NCI-H345 treated with DMSO at 0.1 percent for 48 hours (cell line): ENCODE results near the gene AP2M1.
"Not testable (repeated sequence)": the region's sequence is repeated elsewhere in the genome, so short reads cannot be mapped to it uniquely, and the experiment has no call there.

Experiments used
- DNase-seq: peaks from one replicate; lab custom pipeline; 2025; ENCODE audit not compliant: unreplicated experiment; lab: John Stamatoyannopoulos, UW

Gene AP2M1

DNA sequence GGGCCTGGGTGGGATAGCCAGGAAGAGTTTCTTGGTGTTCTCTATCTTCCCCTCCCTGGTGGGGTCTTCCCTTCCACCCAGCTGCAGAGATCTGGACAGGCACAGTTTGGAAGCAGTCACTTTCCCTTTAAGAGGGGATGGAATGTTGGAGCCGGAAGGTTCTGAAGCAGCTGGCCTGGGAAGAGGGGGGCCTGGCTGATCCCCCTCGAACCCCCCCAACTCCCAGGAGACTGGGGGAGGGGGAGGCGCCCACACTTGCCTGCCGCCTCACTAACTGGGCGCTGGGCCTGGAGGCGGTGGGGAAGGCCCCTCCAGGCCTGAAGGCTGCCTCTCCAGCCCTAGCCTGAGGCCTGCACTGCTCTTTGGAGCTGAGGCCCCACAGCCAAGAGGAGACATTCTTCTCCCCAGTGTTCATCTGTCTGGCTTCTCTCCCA lies 18.1 kb upstream of the AP2M1 start:
- DNase-seq, result no peak

DNA sequence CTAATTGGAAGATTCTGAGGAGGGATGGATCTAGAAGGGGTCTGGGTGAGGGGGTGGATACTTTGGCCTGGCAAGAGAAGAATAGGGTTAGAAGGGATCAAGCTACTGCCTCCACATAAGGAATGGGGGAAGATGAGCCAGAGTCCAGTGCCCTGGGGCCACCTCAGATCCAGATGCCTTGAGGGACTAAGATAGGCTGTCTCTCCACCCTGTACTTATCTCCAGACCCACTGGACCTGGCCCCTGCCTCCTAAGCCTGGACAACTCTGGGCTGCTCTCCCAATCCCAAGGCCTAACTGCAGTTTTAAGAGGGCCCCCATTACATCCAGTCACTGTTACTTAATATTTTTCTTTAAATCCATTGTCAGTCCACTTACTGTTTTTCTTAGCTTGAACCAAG lies 17.4 kb upstream of the AP2M1 start:
- no peak for DNase-seq

DNA sequence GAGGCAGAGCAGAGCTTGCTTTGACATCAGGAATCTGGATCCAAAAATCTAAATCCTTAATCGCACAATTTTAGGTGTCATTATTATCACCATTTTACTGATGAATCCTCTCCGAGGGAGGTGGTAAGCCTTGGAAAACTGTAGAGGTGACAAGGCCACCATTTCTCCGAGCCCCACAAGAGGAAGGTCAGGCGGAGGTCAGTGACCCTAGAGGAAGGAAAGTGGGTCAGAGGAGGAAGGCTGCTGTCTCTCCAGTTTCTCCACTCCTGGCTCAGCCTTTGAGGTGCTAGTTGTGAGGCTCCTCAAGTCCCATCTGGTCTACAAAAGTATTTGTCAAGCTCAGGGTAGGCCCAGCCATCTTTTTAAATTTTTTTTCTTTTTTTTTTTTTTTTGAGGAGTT lies 16.3 kb upstream of the AP2M1 start:
- DNase-seq, result no peak

DNA sequence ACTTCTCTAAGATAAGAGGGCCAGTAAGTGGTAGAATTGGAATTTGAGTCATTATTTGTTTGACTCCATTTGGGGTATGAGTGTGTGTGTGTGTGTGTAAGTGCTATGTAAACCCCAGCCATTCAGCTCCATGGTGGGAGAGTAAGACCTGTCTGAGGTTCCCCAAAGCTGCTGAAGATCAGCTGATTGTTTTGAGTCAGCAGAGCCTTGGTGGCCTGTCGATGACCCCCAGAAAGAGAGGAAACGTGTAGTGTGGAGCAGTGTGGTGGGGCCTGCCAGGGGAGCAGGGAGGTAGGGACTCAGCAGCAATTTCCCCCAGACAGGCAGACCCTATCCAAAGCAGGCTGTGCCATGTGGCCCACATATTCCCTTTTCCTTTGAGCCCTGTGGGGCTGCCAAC lies 14.2 kb upstream of the AP2M1 start:
- DNase-seq, result no peak

DNA sequence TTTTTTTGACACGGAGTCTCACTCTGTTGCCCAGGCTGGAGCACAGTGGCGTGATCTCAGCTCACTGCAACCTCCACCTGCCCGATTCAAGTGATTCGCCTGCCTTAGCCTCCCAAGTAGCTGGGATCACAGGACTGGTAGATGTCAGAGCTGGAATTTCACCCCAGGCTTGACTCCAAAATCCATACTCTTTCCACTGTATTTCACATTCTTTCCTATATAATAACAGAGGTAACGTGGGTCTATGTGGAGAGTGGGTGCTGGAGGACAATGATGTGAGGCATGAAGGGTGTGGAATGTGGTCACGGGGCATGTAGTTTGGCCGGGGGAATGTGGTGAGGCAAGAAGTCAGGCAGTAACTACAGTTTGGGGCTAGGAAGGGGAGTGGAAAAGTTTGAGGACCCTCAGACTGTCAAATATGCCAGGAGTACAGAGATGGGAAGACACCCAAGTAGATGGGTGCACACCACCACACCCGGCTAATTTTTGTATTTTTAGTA lies 12.0 kb upstream of the AP2M1 start:
- not testable (repeated sequence) for DNase-seq

DNA sequence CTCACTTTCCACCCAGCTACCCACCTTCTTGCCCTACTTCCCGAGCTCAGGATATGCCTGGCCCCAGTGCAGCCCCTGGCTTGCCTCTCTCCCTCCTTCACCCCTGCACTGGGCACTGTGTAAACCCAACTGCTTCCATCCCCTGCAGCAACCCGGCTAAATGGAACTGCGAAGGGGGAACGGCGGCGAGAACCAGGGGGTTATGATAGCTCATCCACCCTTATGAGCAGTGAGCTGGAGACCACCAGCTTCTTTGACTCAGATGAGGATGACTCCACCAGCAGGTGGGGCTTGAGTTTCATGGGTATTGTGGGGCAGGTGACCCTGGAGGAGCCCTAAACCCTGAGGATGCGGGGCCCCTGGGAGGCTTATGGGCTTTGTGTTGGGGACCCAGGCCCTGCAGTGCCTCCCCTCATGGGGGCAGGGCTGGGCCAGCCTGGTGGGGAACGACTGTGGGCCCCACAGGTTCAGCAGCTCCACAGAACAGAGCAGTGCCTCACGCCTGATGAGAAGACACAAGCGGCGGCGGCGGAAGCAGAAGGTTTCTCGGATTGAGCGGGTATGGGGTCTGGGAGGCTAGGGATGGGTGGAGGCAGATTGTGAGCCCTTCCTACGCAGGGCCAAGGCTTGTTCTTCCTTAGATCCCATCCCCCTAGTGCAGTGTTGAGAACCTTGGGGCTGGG lies 9.9 kb upstream of the AP2M1 start:
- no peak for DNase-seq

DNA sequence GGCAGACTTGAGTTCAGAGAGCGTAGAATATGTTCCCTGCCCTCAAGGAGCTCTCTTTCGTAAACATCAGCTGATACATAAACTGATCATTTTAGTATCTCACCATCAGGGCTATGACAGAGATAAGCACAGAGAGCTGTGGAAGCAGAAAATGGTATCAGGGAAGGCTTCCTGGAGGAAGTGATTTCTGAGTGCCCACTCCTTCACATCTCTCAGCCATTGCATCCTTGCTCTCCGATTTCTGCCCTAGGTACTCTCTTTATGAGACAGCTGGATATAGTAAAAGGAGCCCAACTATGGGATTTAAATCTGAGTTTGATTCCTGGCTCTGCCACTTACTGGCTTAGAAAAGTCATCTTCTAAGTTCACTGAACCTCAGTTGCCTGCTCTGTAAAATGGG lies 9.1 kb upstream of the AP2M1 start:
- DNase-seq, result no peak

DNA sequence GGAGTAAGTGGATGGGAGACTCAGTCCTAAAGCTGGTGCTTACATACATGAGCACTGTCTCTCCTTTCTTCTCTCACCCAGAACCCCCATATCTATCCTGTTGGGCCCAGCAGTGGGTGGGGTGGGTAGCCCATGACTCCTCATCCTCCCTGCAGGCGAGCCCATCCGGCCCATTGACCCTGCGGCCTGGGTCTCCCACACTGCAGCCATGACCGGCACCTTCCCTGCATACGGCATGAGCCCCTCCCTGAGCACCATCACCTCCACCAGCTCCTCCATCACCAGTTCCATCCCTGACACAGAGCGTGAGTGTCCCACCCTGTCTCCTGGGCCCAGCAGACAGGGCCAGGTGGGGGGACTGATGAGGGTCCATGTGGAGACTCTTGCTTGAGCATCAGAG lies 8.0 kb upstream of the AP2M1 start:
- DNase-seq, result no peak

DNA sequence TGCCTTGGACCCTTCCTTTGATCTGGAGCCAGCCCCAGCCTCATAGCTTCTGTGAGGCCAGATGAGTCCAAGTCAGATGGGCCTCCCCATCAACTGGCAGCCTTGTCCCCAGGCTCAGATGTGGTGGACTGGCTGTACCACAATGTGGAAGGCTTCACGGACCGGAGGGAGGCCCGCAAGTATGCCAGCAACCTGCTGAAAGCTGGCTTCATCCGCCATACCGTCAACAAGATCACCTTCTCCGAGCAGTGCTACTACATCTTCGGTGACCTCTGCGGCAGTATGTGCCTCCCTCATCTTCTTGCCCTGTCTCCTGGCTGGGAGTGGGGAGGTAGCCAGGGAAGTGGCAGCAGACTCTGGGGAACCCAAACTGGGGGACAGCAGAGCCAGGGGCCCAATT lies 6.9 kb upstream of the AP2M1 start:
- no peak for DNase-seq

DNA sequence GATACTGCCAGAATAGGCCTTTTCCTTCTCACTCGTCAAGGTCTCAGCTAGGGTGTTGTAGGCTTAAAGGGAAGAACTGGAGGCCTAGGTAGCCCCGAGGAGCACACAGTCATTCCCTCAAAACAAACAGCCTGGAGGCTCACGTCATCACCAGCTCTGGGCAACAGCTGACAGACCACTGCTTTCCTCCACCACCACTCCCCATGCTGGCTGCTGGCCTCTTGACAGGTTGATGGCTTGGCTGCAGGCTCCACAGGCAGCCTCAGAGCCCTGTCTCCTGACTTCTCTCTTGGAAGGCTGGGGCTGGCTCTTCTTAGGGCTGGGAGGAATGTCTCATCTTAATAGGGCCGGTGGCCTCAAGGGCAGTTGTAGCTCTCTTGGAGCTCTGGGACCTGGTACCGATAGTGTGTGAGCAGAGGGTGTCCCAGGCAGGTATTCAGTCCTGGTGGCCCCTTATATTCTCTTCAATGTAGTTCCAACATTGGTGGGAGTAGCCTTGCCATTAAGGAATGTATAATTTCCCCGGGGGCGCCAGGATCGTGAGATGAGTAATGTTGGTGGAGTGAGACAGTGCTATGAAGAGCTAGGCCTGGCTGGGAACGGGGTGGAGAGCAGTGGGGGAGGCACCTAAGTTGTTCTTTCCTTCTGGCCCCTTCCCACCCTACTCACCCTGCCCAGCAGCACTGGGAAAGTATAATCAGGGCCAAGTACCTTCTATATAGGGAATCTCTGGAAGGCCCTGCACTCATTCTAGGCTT lies 6.1 kb upstream of the AP2M1 start:
- DNase-seq, result no peak

DNA sequence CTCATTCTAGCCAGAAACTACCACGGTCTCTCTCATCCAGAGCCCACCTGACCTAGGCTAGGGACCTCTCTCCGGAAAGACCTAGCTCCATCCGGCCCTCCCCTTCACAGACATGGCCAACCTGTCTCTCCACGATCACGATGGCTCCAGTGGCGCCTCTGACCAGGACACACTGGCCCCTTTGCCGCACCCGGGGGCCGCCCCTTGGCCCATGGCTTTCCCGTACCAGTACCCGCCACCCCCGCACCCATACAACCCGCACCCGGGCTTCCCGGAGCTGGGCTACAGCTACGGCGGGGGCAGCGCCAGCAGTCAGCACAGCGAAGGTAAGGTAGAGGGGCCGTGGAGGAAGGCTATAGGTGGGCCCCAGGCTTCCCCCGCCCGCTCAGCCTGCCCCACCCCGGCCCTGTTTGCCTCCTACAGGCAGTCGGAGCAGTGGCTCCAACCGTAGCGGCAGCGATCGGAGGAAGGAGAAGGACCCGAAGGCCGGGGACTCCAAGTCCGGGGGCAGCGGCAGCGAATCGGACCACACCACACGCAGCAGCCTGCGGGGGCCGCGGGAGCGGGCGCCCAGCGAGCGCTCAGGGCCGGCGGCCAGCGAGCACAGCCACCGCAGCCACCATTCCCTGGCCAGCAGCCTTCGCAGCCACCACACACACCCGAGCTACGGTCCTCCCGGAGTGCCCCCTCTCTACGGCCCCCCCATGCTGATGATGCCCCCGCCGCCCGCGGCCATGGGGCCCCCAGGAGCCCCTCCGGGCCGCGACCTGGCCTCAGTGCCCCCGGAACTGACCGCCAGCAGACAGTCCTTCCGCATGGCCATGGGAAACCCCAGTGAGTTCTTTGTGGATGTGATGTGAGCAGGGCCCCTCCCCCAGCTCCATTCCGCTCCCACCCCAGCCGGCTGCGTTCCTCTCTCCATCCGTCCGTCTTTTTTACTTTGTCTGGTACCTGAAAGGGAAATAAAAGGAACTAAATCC lies 4.5 kb upstream of the AP2M1 start:
- DNase-seq, result no peak

DNA sequence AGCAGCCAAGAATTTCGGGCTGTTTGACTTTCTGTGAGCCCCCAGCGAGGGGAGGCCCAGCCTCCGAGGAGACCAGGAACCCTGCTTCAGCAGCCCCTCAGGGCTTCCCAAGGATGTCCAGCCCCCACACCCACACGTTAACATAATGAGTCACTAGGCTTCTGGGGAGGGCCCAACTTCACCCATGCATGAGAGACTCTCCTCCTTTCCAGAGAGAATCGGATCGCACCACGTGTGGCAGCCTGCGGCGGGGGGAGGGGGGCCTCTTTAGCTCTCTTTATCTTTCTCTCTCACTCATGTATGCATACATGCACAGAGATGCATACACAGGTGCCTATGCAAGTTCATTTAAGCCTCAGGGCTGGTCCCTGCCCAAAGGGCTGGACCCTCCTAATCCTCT lies 3.1 kb upstream of the AP2M1 start:
- no peak for DNase-seq

DNA sequence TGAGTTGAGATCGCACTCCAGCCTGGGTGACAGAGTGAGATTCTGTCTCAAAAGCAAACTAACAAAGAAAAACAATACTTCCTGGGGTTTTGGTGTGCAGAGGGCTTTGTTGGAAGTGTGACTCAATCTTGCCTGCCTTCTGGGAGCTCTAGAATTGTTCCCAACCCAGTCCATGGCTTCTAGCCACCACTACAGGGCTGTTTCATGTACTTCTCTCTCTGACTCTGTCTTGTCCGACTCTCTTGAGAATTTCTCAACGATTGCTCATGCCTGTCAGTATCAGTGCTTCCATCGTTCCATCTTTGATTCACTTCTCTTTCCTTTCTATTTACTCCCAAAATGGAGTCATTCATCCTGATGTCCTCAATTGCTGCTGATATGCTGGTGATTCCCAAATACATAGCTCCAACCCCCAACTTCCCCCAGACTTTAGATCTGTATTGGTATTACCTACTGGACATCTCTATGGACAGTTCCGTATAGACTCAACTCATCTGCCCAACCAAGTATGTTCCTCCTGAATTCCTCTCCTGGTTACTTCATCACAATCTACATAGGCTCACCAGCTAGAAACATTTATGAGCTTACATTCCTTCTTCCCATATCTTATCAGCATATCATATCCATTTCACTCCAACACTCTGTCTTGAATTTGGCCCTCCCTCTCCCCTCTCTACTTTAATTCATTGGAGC lies 1.8 kb upstream of the AP2M1 start:
- DNase-seq, result no peak

DNA sequence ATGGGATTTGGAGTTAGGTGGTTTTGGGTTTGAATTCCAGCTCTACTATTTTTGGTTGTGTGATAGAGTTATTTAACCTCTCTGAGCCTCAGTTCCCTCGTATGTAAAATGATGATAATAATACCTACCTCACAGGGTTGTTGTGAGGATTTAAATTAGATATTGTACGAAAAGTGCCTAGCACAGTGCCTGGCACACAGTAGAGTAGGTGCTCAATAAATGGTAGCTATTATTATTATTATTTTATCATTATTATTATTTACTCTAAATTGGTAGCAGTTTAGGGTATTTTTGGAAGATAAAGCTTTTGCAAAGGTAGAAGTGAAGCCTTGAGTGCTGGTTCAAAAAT lies 1.3 kb upstream of the AP2M1 start:
- DNase-seq, result no peak

DNA sequence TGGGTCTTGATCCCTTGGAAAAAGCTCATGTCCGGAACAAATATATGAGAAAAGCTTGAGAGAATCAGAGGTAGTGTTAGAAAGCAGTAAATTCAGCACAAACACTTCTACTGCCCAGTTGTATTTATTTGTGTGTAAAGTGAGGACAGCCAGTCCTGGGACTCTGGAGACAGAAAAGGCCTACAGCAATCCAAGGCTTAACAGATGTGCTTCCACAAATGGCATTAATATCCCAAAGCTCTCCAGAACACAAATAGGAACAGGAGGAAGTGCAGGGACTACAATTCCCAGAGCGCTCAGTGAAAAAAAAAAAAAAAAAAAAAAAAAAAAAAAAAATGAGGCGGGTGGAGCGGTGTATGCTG lies 390 bp upstream of the AP2M1 start:
- no peak for DNase-seq

DNA sequence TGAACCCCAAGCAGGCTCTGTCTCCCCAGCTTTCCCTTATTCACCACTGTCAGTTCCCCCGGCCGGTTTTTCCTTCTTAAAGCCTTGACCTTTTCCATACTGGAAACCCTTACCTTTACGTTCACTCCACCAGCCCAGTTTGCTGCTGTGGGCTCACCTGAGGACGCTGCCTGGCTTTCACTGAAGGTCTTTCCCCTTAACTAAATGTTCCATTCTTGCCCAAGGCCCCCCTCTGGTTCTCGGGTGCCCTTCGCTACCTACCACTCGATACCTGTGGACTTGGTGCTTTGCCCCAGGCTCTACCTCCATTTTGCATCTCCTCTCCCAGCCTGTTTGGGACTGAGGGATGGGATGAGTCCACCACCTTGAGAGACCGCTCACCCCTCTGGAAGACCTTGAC lies 851 bp downstream of the AP2M1 start:
- no peak for DNase-seq

DNA sequence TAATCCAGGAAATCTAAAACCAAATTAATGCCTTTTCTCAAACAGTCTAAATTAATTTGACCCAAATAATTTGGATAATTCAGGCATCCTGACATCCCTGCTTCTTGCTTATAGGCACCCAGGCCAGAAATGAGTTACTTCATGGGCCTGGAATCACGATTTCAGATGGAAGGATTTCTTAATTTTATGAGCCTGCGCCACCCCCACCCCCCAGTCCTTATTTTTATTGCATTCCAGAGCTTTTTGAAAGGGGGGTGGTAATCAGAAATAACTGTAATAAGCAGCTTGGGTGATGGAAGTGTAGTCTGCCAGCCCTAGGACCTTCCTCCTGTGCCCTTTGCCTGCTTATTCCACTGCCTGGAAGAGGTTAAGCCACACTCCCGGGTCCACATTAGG lies 1.3 kb downstream of the AP2M1 start:
- no peak for DNase-seq

DNA sequence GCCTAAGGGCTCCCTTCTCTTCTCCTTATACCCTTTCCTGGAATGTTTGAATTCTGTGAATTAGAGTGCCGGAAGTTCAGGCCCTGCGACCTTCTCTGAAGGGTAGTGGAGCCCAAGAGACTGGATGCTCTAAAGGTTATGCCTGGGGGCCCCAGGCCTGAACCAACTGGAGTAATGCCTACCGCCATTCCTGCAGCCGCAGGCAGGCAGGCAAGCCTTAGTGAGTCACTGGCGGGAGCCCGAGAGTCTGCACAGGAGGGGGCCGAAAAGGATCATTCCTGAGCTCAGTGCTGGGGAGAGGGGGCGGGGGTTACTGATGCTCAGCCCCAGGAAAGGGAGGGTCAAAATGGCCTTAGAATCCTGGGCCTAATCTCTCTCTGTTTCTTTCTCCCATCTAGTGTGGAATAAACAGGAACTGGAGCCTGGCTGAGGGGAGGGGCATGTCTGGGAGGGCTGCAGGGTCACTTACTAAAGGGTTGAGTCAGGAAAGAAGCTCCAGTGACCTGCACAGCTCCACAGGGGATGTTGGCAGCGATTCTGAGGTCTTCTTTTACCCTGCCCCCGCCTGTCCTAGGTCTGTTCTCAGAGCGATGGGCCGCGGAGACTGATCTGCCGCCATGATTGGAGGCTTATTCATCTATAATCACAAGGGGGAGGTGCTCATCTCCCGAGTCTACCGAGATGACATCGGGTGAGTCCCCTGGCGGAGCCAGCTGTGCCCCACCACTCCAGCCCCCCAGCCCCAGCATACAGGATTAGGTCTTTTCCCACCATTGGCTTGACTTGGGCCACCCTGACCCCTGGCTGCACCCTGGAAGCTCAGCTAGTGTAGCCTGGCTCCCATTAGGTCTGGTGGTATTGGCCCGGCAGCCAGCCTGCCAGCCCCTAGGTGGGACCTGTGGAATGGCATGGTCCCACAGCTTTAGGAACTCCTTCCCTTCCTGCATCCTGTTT lies 2.0 kb downstream of the AP2M1 start:
- no peak for DNase-seq

DNA sequence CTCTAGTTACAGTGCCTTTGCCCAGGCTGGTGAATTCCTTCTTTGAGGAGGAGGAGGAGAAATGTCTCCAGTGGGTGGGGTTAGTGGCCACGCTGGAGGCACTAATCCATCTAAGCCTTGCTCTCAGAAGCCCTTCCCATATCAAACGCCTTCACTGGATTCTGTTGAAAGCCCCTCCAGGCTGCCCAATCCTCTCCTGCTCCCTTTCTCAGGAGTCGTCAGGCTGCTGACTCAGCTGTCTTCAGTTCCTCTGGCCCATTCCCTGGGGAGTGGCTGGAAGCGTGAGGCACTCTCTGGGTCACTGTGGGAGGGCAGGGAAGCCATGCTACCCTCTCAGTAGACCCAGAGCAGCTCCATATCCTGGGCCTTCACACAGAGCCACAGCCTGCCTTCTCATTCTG lies 2.7 kb downstream of the AP2M1 start:
- no peak for DNase-seq

DNA sequence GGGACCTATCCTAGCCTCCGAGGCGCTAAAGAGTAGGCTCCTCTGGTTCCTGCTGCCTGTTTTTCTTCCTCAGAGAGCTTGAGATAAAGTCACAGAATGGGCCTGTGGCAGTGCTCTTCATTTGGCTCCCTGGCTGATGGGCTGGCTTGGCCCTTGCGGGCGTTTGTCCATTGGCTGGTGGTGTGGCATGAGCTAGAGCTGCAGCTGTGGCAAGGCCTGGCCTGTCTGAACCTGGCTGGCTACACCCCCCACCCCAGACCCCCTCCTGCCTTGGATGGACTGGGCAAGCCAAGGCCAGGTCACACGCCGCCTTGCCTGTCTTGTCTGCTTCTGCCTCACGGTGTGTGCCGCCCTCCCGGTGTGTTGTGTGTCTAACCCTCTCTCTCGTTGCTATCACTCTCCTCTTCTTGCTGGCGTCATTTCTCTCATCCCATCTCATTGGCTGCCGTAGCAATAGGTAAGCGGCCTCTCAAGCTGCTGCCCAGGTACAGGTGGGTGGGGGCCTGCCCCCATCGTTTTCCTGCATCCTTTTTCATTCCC lies 3.2 kb downstream of the AP2M1 start:
- no peak for DNase-seq
